Measurements from ENCODE around the gene ALX3. TPM values are rescaled to one million over a fixed set of nuclear protein-coding genes. Genes with fewer than 3 reads are reported as not detected.
"Not testable (repeated sequence)": the region's sequence is repeated elsewhere in the genome, so short reads cannot be mapped to it uniquely, and the experiment has no call there.

The ALX3 gene
- total RNA-seq, 4 donors from 2014 or later, result not detected

GRCh38 chr1:110082477-110082876, 12.0 kb upstream of the ALX3 start:
- peaks cover 19% of the 10 kb centered on the region for H3K27me3 ChIP-seq
- no peak overlapping the region for H3K4me3 ChIP-seq (replicated peaks in 1 of 3)
- whole genome bisulfite sequencing, 2 donors, result 84 to 87% methylated on average over 5 of the region's 5 CpGs
- peaks cover 11 to 14% of the 10 kb centered on the region in 2 donors for H3K4me1 ChIP-seq
- no peak for DNase-seq
- H3K27ac ChIP-seq, result no peak overlapping the region
- TF ChIP-seq, protein P1, sequence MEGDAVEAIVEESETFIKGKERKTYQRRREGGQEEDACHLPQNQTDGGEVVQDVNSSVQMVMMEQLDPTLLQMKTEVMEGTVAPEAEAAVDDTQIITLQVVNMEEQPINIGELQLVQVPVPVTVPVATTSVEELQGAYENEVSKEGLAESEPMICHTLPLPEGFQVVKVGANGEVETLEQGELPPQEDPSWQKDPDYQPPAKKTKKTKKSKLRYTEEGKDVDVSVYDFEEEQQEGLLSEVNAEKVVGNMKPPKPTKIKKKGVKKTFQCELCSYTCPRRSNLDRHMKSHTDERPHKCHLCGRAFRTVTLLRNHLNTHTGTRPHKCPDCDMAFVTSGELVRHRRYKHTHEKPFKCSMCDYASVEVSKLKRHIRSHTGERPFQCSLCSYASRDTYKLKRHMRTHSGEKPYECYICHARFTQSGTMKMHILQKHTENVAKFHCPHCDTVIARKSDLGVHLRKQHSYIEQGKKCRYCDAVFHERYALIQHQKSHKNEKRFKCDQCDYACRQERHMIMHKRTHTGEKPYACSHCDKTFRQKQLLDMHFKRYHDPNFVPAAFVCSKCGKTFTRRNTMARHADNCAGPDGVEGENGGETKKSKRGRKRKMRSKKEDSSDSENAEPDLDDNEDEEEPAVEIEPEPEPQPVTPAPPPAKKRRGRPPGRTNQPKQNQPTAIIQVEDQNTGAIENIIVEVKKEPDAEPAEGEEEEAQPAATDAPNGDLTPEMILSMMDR (IDR thresholded peaks at IDR 0.05), result no peak
- TF ChIP-seq POLR2A (IDR thresholded peaks at IDR 0.05), result no peak
- H3K36me3 ChIP-seq, result no peaks in the 10 kb centered on the region
- intact Hi-C loops (cut with DNase I), result no loop called here
- H3K9me3 ChIP-seq, result no peaks in the 10 kb centered on the region

- Histone ChIP-seq H3K4me1 (peaks cover 11 to 14% of the 10 kb centered on the region in 2 donors), H3K27me3 (peaks cover 19% of the 10 kb centered on the region), H3K27ac (no peak overlapping the region), H3K36me3 (no peaks in the 10 kb centered on the region), H3K9me3 (no peaks in the 10 kb centered on the region), H3K4me3 (replicated peaks in 1 of 3) (no peak overlapping the region)
- TF ChIP-seq, protein P1 (IDR thresholded peaks at IDR 0.05), result no peak
- TF ChIP-seq POLR2A (IDR thresholded peaks at IDR 0.05), result no peak
- DNase-seq, result no peak
- intact Hi-C loops (cut with DNase I), result no loop called here
- 81 to 90% methylated on average over 5 of the region's 5 CpGs for WGBS, 2 donors
Observed at GRCh38 chr1:110081061-110081460, 10.6 kb upstream of the ALX3 start.

DNA sequence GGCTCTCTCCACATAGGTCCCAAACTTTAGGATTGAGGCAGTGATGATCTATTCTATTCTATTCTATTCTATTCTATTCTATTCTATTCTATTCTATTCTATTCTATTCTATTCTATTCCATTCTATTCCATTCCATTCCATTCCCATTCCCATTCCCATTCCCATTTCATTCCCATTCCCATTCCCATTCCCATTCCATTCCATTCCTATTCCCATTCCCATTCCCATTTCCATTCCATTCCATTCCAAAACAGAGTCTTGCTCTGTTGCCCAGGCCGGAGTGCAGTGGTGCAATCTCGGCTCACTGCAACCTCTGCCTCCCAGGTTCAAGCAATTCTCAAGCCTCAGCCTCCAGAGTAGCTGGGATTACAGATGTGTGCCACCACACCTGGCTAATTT, 9.5 kb upstream of the ALX3 start:
- Histone ChIP-seq H3K27me3 (peaks cover 19% of the 10 kb centered on the region), H3K4me1 (peaks cover 11 to 14% of the 10 kb centered on the region in 2 donors)
- WGBS, 2 donors, result 98 to 100% methylated on average over 2 of the region's 2 CpGs
- H3K9me3 ChIP-seq; H3K4me3 ChIP-seq (replicated peaks in 1 of 3); H3K27ac ChIP-seq; DNase-seq; H3K36me3 ChIP-seq; intact Hi-C loops (cut with DNase I): not testable (repeated sequence)

DNA sequence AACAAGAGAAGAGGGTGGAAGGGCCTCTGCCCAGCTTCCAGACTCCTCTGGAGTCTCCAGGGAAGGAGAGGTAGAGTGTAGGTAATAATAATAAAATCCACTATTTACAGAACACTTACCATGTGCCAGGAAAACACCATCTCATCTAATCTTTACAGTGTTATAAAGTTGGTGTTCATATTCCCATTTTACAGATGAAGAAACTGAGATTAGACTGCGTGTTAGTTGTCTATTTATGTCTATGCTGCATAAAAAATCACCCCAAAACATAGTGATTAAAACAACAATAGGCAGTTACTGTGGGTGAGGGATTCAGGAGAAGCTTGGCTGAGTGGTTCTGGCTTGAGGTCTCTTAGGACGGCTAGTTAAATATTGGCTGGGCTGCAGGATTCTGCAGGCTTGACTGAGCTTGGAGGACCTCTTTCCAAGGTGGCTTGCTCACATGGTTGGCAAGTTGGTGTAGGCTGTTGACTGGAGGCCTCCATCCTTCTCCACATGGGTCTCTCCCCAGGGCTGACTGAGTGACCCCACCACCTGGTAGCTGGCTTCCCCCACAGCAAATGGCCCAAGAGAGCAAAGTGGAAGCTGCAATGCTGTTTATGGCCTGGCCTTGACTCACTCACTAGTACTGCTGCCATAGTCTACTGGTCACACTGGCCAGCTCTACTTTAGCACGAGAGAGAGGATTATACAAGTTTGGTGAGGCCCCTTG, 6.5 kb upstream of the ALX3 start:
- intact Hi-C loops (cut with DNase I), result no loop called here
- H3K4me1 ChIP-seq, result no peaks in the 10 kb centered on the region
- H3K27me3 ChIP-seq, result no peaks in the 10 kb centered on the region
- no peak overlapping the region for H3K4me3 ChIP-seq (replicated peaks in 1 of 3)
- H3K27ac ChIP-seq, result no peak overlapping the region
- DNase-seq, result peak; percentile 39 to 52
- 57 to 63% methylated on average over 3 of the region's 3 CpGs for WGBS, 2 donors
- no peak for TF ChIP-seq POLR2A (IDR thresholded peaks at IDR 0.05)
- TF ChIP-seq, protein P1 (IDR thresholded peaks at IDR 0.05), result no peak
- no peaks in the 10 kb centered on the region for H3K9me3 ChIP-seq
- H3K36me3 ChIP-seq, result no peaks in the 10 kb centered on the region

DNA sequence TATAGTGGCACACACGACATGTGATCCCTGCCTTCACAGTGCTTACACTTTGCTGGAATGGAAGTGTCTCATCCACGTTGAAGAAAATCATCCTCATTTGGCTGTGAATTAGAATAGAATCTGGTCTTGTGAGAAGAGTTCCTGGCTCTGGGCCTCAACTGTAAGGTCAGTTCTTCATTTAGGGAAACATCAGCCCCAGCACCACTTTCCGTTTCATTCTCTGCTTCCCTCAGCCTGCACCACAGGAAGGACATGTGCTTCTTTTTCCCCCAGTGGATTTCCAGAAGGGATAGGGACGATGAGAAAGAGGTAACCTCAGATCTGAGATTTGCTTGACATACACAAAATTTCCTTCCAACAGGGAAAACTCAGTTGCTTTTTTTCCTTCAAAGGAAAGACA, 3.7 kb upstream of the ALX3 start:
- Histone ChIP-seq H3K36me3 (no peaks in the 10 kb centered on the region), H3K27ac (no peak overlapping the region), H3K9me3 (no peaks in the 10 kb centered on the region), H3K4me1 (peaks cover 9 to 11% of the 10 kb centered on the region in 2 donors), H3K27me3 (peaks cover 20% of the 10 kb centered on the region), H3K4me3 (replicated peaks in 1 of 3) (no peak overlapping the region)
- intact Hi-C loops (cut with DNase I), result no loop called here
- WGBS, 2 donors, result 76 to 81% methylated on average over 4 of the region's 4 CpGs
- DNase-seq, result no peak
- TF ChIP-seq POLR2A (IDR thresholded peaks at IDR 0.05), result no peak
- TF ChIP-seq, protein P1 (IDR thresholded peaks at IDR 0.05), result no peak

All from thyroid gland (tissue), 4 donors.